Neural cell (in vitro differentiated cells): ENCODE results near the gene SLC6A19. TPM values are rescaled to one million over a fixed set of nuclear protein-coding genes. Genes with fewer than 3 reads are reported as not detected.

Experiments used
- H2AFZ ChIP-seq: fragments of 200-600, 300-800 bp; sonication (generic), shearing (Covaris generic); 2 replicates; pipeline ENCODE4 v1.6.0; 2014; ENCODE audit warnings: low read depth, mild to moderate bottlenecking, antibody characterized with exemption, low read length, moderate library complexity
- H3F3A ChIP-seq: fragments of 200-600 bp; shearing (Covaris generic); 2 replicates; pipeline ENCODE4 v1.6.1; 2016; ENCODE audit warnings: mild to moderate bottlenecking, moderate library complexity, mixed read lengths, antibody characterized with exemption, low read length; ENCODE audit not compliant: insufficient read depth, poor library complexity, severe bottlenecking
- H3K27ac ChIP-seq: fragments of 200-600, 300-800 bp; sonication (generic), shearing (Covaris generic); 2 replicates; pipeline ENCODE4 v1.5.1; 2014; ENCODE audit warnings: mild to moderate bottlenecking, low read length, moderate library complexity
- H3K27me3 ChIP-seq: fragments of 300-800, 200-600 bp; sonication (generic), shearing (Covaris generic); 2 replicates; pipeline ENCODE4 v1.6.0; 2014; ENCODE audit warnings: mild to moderate bottlenecking, low read depth, low read length, moderate library complexity; ENCODE audit not compliant: insufficient read depth
- H3K36me3 ChIP-seq: fragments of 300-800, 200-600 bp; sonication (generic), shearing (Covaris generic); 2 replicates; pipeline ENCODE4 v1.5.1; 2014; ENCODE audit warnings: mild to moderate bottlenecking, antibody characterized with exemption, low read length, moderate library complexity; ENCODE audit not compliant: insufficient read depth
- H3K4me2 ChIP-seq: fragments of 300-800, 200-600 bp; sonication (generic), shearing (Covaris generic); 2 replicates; pipeline ENCODE4 v1.6.0; 2014; ENCODE audit warnings: mild to moderate bottlenecking, low read length
- H3K4me3 ChIP-seq: fragments of 300-800, 200-600 bp; sonication (generic), shearing (Covaris generic); 2 replicates; pipeline ENCODE4 v1.5.1; 2014; ENCODE audit warnings: mild to moderate bottlenecking, low read length, moderate library complexity
- H3K79me2 ChIP-seq: fragments of 200-600 bp; shearing (Covaris generic); replicated peaks from 2 replicates; pipeline ENCODE4 v1.6.0; 2014; ENCODE audit warnings: mild to moderate bottlenecking, low read length, moderate library complexity; ENCODE audit not compliant: insufficient read depth
- H3K9ac ChIP-seq: fragments of 300-800, 200-600 bp; sonication (generic), shearing (Covaris generic); 2 replicates; pipeline ENCODE4 v1.6.1; 2016; ENCODE audit warnings: mild to moderate bottlenecking, low read length, mixed read lengths
- H3K9me2 ChIP-seq: fragments of 200-600 bp; shearing (Covaris generic); 2 replicates; pipeline ENCODE4 v1.6.1; 2016; ENCODE audit warnings: mild to moderate bottlenecking, low read length, mixed read lengths; ENCODE audit not compliant: insufficient read depth
- H3K9me3 ChIP-seq: fragments of 200-600, 300-800 bp; sonication (generic), shearing (Covaris generic); 2 replicates; pipeline ENCODE4 v1.6.1; 2016; ENCODE audit warnings: mild to moderate bottlenecking, mixed run types, low read length, moderate library complexity, mixed read lengths
- H4K20me1 ChIP-seq: fragments of 200-600 bp; shearing (Covaris generic); 2 replicates; pipeline ENCODE4 v1.6.1; 2016; ENCODE audit warnings: mild to moderate bottlenecking, mixed run types; ENCODE audit not compliant: insufficient read depth
- EP300 ChIP-seq: fragments of 450-650 bp; conservative IDR thresholded peaks from 2 replicates; pipeline ENCODE4 v1.6.1; 2014; ENCODE audit warnings: antibody characterized with exemption, mild to moderate bottlenecking, moderate library complexity; ENCODE audit not compliant: poor library complexity, severe bottlenecking
- EZH2 ChIP-seq: fragments of 200-600, 300-800 bp; shearing (Covaris generic), sonication (generic); IDR thresholded peaks from 2 replicates; pipeline ENCODE4 v1.6.1; 2014; ENCODE audit warnings: antibody characterized with exemption, low read length, borderline replicate concordance, mild to moderate bottlenecking; ENCODE audit not compliant: insufficient read depth, poor library complexity, severe bottlenecking
- MXI1 ChIP-seq: fragments of 450-650 bp; conservative IDR thresholded peaks from 2 replicates; pipeline ENCODE4 v1.6.1; 2014; ENCODE audit warnings: antibody characterized with exemption, mild to moderate bottlenecking; ENCODE audit not compliant: poor library complexity, severe bottlenecking
- POLR2AphosphoS5 ChIP-seq: IDR thresholded peaks from 2 replicates; pipeline ENCODE4 v1.6.1; 2012
- RAD21 ChIP-seq: fragments of 450-650 bp; conservative IDR thresholded peaks from 2 replicates; pipeline ENCODE4 v1.6.1; 2014; ENCODE audit warnings: antibody characterized with exemption, mild to moderate bottlenecking, moderate library complexity
- SMC3 ChIP-seq: fragments of 450-650 bp; conservative IDR thresholded peaks from 2 replicates; pipeline ENCODE4 v1.6.1; 2014; ENCODE audit warnings: antibody characterized with exemption, mild to moderate bottlenecking, moderate library complexity; ENCODE audit not compliant: poor library complexity
- TAF1 ChIP-seq: IDR thresholded peaks from 2 replicates; pipeline ENCODE4 v1.6.1; 2012; ENCODE audit warnings: low read depth
- polyA plus RNA-seq: library from polyadenylated mRNA; depleted of rRNA; stranded (reverse); fragments of >200 nt; gene quantifications from 2 replicates; pipeline ENCODE4 v1.2.3, GENCODE V29; 2014
- TF ChIP-seq, protein P1 (sequence below): fragments of 450-650 bp; IDR thresholded peaks from 2 replicates; pipeline ENCODE4 v1.5.1; 2014; ENCODE audit warnings: antibody characterized with exemption, mild to moderate bottlenecking, moderate library complexity; ENCODE audit not compliant: poor library complexity, severe bottlenecking
- TF ChIP-seq, protein P2 (sequence below): IDR thresholded peaks from 2 replicates; pipeline ENCODE4 v1.6.1; 2012; ENCODE audit warnings: borderline replicate concordance

SLC6A19 gene
- polyA plus RNA-seq, 1 donor from 2014 or later: not detected

DNA sequence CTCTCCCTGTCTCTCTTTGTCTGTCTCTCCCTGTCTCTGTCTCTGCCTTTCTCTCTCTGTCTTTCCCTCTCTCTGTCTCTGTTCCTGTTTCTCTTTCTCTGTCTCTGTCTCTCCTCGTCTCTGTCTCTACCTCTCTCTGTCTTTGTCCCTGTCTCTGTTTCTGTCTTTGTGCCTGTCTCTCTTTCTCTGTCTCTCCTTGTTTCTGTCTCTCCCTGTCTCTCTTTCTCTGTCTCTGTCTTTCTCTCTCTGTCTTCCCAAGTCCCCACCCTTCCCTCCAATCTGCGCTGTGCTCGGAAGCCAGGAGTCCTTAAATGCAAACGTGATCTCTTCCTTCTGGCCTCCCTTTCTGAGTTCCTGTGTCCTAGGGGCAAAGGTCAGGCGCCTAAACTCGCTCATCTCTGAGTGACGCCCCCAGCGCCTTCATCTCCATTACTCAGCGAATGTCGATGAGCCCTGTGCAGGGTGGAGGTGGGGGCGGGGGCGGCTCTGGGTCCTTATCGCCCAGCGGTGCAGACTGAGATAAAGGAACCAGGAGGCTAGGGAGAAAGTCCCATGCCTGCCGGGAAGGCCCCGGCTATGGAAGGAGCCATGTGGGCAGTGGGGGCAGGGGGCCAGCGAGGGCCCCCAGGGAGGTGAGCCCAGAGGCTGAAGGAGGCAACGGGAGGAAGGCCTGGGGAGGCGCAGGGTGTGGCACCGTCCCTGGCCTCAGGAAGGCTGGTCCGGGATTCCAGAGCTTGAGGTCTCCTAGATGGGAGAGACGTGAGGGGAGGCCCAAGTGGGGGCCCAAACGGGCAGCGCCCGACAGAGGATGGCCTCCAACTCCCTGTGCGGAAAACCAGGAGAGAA is 1.5 kb upstream of the SLC6A19 start:
- no peaks in the 10 kb centered on the region for H3K27me3 ChIP-seq
- no peak overlapping the region for H3K9ac ChIP-seq
- H3K4me2 ChIP-seq: no peak overlapping the region
- H3K4me3 ChIP-seq: no peak overlapping the region
- no peaks in the 10 kb centered on the region for H3K9me3 ChIP-seq
- TF ChIP-seq EZH2 (no peak), EP300 (no peak), SMC3 (no peak), POLR2AphosphoS5 (no peak)
- TF ChIP-seq, protein P1, sequence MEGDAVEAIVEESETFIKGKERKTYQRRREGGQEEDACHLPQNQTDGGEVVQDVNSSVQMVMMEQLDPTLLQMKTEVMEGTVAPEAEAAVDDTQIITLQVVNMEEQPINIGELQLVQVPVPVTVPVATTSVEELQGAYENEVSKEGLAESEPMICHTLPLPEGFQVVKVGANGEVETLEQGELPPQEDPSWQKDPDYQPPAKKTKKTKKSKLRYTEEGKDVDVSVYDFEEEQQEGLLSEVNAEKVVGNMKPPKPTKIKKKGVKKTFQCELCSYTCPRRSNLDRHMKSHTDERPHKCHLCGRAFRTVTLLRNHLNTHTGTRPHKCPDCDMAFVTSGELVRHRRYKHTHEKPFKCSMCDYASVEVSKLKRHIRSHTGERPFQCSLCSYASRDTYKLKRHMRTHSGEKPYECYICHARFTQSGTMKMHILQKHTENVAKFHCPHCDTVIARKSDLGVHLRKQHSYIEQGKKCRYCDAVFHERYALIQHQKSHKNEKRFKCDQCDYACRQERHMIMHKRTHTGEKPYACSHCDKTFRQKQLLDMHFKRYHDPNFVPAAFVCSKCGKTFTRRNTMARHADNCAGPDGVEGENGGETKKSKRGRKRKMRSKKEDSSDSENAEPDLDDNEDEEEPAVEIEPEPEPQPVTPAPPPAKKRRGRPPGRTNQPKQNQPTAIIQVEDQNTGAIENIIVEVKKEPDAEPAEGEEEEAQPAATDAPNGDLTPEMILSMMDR: no peak
- TF ChIP-seq, protein P2, sequence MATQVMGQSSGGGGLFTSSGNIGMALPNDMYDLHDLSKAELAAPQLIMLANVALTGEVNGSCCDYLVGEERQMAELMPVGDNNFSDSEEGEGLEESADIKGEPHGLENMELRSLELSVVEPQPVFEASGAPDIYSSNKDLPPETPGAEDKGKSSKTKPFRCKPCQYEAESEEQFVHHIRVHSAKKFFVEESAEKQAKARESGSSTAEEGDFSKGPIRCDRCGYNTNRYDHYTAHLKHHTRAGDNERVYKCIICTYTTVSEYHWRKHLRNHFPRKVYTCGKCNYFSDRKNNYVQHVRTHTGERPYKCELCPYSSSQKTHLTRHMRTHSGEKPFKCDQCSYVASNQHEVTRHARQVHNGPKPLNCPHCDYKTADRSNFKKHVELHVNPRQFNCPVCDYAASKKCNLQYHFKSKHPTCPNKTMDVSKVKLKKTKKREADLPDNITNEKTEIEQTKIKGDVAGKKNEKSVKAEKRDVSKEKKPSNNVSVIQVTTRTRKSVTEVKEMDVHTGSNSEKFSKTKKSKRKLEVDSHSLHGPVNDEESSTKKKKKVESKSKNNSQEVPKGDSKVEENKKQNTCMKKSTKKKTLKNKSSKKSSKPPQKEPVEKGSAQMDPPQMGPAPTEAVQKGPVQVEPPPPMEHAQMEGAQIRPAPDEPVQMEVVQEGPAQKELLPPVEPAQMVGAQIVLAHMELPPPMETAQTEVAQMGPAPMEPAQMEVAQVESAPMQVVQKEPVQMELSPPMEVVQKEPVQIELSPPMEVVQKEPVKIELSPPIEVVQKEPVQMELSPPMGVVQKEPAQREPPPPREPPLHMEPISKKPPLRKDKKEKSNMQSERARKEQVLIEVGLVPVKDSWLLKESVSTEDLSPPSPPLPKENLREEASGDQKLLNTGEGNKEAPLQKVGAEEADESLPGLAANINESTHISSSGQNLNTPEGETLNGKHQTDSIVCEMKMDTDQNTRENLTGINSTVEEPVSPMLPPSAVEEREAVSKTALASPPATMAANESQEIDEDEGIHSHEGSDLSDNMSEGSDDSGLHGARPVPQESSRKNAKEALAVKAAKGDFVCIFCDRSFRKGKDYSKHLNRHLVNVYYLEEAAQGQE: no peak
- H4K20me1 ChIP-seq: no peaks in the 10 kb centered on the region
- no peaks in the 10 kb centered on the region for H3K36me3 ChIP-seq
- no peaks in the 10 kb centered on the region for H3K9me2 ChIP-seq
- no peak overlapping the region for H2AFZ ChIP-seq
- H3F3A ChIP-seq: no peaks in the 10 kb centered on the region
- no peak overlapping the region for H3K27ac ChIP-seq
- no peaks in the 10 kb centered on the region for H3K79me2 ChIP-seq

DNA sequence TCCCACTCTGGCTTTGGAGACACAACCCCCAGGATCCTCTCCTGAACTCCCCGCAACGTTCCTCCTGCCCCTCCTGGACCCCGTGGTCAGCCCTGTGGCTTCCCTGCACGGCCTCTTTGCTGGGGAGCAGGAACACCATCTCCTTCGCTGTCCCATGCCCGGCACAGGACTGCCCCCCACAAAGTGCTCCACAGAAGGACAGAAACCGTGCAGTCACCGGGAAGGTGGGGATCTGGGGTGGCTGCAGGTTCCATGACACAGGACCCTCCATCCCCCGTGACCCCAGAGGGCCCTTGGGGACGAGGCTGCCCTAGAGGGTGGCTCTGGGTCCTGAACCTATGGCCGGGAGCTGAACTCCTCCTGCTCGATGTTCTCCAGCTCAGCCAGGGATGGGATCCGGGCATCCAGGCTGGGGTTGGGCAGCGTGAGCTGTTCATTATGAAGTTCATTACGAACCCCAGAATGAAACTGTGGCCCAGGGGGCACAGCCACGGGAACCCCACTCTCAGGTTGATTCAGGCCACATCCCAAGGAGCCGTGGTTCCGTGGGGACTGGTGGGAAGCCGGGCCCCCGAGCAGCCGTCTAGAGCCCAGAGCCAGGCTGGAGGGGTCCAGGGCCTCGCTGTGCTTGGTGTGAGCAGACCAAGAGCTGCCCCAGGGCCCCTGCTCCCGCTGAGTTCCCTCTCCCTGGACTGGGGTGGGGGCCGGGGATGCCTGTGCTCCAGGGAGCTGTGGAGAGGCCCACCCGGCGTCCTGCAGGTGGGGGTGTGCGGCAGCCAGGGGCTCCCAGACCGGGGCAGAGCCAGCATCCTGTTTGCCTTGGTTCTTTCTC is 684 bp upstream of the SLC6A19 start:
- Histone ChIP-seq H2AFZ (no peak overlapping the region), H3K27ac (no peak overlapping the region), H3K9ac (no peak overlapping the region), H3K36me3 (no peaks in the 10 kb centered on the region), H3K4me2 (no peak overlapping the region), H4K20me1 (no peaks in the 10 kb centered on the region), H3F3A (no peaks in the 10 kb centered on the region), H3K27me3 (no peaks in the 10 kb centered on the region), H3K9me2 (no peaks in the 10 kb centered on the region), H3K79me2 (no peaks in the 10 kb centered on the region), H3K9me3 (no peaks in the 10 kb centered on the region), H3K4me3 (no peak overlapping the region)
- TF ChIP-seq POLR2AphosphoS5 (no peak), EZH2 (no peak), EP300 (no peak), TAF1 (no peak), MXI1 (no peak), RAD21 (no peak)
- TF ChIP-seq, protein P1: no peak
